ENCODE data around the gene HIPK1.

The HIPK1 gene

DNA sequence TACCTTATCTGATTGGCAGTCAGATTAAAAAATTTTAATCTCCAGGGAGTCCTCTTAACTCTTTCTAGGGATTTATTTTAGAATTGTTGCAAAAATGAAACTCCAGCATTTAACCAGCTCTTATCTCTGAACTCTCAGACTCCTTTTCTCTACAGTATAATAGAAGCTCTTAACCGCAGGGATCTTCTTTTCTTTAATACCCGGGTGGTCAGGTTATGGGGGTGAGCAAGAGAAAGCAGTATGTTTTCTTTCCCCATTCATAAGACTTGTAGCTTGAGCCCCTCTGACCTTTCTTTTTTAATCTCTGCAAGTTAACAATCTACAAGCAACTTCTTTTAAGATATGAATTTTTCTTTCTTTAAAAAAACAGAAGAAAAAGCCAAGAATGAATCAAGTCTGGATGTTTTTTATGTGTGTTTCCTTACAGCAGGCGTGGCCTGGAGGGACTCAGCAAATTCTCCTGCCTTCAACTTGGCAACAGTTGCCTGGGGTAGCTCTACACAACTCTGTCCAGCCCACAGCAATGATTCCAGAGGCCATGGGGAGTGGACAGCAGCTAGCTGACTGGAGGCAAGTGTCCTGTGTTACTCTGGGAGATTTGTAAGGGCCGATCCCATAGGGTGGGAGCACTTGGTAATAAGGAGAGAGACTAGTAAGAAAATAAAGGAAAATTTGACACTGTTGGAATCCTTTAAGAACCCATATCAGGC is 36.7 kb downstream of the HIPK1 start:
- DNase-seq = no peak
- H3K36me3 Mint-ChIP-seq = peaks cover 80% of the 10 kb centered on the region
- peaks cover 6% of the 10 kb centered on the region for H3K4me1 Mint-ChIP-seq
- H3K9me3 Mint-ChIP-seq = no peaks in the 10 kb centered on the region
- H3K4me3 Mint-ChIP-seq = no peak overlapping the region
- H3K27ac Mint-ChIP-seq = no peak overlapping the region
- H3K27me3 Mint-ChIP-seq = no peaks in the 10 kb centered on the region
- CTCF ChIA-PET = interaction anchor here (0.6 kb wide), 1 partner anchor 486 kb away, joined by 3 read pairs; no protein-coding TSS in a partner anchor

DNA sequence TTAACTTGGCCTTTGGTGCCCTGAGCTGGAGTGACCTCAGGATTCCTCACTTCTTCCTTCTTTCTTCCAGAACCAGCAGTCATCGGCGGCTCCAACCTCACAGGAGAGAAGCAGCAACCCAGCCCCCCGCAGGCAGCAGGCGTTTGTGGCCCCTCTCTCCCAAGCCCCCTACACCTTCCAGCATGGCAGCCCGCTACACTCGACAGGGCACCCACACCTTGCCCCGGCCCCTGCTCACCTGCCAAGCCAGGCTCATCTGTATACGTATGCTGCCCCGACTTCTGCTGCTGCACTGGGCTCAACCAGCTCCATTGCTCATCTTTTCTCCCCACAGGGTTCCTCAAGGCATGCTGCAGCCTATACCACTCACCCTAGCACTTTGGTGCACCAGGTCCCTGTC is 43.8 kb downstream of the HIPK1 start:
- H3K27me3 Mint-ChIP-seq = no peaks in the 10 kb centered on the region
- CTCF ChIA-PET = no interaction called here
- H3K4me1 Mint-ChIP-seq = peaks cover 28% of the 10 kb centered on the region
- H3K36me3 Mint-ChIP-seq = peaks cover 68% of the 10 kb centered on the region
- no peak overlapping the region for H3K27ac Mint-ChIP-seq
- no peaks in the 10 kb centered on the region for H3K9me3 Mint-ChIP-seq
- H3K4me3 Mint-ChIP-seq = no peak overlapping the region
- no peak for DNase-seq

DNA sequence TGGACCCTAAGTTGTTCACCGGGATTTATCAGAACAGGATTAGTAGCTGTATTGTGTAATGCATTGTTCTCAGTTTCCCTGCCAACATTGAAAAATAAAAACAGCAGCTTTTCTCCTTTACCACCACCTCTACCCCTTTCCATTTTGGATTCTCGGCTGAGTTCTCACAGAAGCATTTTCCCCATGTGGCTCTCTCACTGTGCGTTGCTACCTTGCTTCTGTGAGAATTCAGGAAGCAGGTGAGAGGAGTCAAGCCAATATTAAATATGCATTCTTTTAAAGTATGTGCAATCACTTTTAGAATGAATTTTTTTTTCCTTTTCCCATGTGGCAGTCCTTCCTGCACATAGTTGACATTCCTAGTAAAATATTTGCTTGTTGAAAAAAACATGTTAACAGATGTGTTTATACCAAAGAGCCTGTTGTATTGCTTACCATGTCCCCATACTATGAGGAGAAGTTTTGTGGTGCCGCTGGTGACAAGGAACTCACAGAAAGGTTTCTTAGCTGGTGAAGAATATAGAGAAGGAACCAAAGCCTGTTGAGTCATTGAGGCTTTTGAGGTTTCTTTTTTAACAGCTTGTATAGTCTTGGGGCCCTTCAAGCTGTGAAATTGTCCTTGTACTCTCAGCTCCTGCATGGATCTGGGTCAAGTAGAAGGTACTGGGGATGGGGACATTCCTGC is 46.2 kb downstream of the HIPK1 start:
- no peak for DNase-seq
- Mint-ChIP-seq H3K9me3 (no peaks in the 10 kb centered on the region), H3K27me3 (no peaks in the 10 kb centered on the region), H3K36me3 (peaks cover 45% of the 10 kb centered on the region), H3K4me1 (peaks cover 33% of the 10 kb centered on the region), H3K27ac (peak overlapping the region; percentile 52), H3K4me3 (no peak overlapping the region)
- CTCF ChIA-PET = interaction anchor here (0.9 to 1.5 kb wide), 3 partner anchors 28 to 140 kb away, joined by 3 to 4 read pairs (median 3); no protein-coding TSS in a partner anchor

DNA sequence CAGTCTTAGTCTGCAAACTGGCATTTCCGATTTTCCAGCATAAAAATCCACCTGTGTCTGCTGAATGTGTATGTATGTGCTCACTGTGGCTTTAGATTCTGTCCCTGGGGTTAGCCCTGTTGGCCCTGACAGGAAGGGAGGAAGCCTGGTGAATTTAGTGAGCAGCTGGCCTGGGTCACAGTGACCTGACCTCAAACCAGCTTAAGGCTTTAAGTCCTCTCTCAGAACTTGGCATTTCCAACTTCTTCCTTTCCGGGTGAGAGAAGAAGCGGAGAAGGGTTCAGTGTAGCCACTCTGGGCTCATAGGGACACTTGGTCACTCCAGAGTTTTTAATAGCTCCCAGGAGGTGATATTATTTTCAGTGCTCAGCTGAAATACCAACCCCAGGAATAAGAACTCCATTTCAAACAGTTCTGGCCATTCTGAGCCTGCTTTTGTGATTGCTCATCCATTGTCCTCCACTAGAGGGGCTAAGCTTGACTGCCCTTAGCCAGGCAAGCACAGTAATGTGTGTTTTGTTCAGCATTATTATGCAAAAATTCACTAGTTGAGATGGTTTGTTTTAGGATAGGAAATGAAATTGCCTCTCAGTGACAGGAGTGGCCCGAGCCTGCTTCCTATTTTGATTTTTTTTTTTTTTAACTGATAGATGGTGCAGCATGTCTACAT is 47.6 kb downstream of the HIPK1 start:
- no peak overlapping the region for H3K27ac Mint-ChIP-seq
- no peak for DNase-seq
- H3K4me3 Mint-ChIP-seq = no peak overlapping the region
- H3K9me3 Mint-ChIP-seq = no peaks in the 10 kb centered on the region
- no peaks in the 10 kb centered on the region for H3K27me3 Mint-ChIP-seq
- H3K4me1 Mint-ChIP-seq = peaks cover 33% of the 10 kb centered on the region
- CTCF ChIA-PET = interaction anchor here (0.6 to 5.2 kb wide), 9 partner anchors 9 to 1398 kb away, joined by 3 to 38 read pairs (median 3); no protein-coding TSS in a partner anchor
- peaks cover 37% of the 10 kb centered on the region for H3K36me3 Mint-ChIP-seq

DNA sequence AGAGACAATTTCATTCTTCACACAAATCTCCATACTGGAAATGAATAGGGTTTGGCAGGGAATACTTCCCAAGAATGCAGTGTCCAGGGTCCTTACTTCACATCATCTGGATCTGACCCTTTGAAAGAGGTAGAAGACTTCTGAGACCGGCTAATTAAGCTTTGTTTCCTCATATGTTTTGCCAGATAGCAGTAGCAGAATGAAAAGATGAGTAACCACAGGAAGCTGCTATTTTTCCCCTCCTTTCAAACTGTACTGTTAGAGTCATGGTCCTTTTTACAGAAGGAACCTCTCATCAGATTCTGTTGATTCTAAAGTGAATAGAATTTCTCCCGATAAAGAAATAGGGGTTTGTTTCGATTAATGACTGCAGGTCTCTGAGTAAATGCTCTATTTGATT is 48.8 kb downstream of the HIPK1 start:
- no peak overlapping the region for H3K27ac Mint-ChIP-seq
- CTCF ChIA-PET = interaction anchor here (0.7 to 5.2 kb wide), 9 partner anchors 14 to 694 kb away, joined by 3 to 38 read pairs (median 4); no protein-coding TSS in a partner anchor

DNA sequence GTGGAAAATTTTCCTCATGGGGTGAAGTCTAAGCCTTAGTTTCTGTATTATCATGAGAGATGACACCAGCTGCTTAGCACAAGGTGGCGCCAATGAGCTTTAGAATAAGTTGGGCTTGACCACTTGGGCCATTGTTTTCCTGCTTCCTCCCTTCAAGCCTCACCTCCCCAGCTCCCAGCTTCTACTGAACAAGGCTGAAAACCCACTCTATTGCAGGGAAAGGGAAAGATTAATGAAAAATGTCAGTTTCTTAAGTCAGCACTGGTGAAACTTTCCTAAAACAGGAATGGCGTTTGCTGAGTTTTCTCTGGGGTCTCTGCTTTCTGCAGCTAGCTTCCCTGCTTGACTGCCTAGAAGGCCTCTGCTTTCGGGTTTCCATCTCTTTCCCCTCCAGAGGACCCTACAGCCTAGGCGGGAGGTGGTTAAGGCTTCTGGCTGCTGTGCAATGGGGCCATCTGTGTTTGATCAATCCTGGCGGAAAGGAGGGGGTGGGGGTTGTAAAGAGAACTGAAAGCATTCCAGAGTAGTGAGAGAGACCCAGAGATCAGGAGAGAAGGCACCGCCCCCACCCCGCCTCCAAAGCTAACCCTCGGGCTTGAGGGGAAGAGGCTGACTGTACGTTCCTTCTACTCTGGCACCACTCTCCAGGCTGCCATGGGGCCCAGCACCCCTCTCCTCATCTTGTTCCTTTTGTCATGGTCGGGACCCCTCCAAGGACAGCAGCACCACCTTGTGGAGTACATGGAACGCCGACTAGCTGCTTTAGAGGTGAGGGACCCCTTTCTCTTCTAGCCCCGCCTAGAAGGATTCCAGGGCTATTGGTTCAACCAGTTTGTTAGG is 50.0 kb downstream of the HIPK1 start, which contains the start of gene OLFML3:
OLFML3 (plus strand) TSS at position 612 of the 840 bp plus-strand sequence; CDS start at position 655, 43 bp downstream.
- DNase-seq = peak; percentile 65
- H3K36me3 Mint-ChIP-seq = peaks cover 15% of the 10 kb centered on the region
- CTCF ChIA-PET = interaction anchor here (0.7 to 5.2 kb wide), 15 partner anchors 17 to 737 kb away, joined by 3 to 38 read pairs (median 3); no protein-coding TSS in a partner anchor
- H3K4me1 Mint-ChIP-seq = peaks cover 33% of the 10 kb centered on the region
- H3K27ac Mint-ChIP-seq = peak within 1 kb of the TSS; percentile 47
- H3K27me3 Mint-ChIP-seq = no peaks in the 10 kb centered on the region
- no peaks in the 10 kb centered on the region for H3K9me3 Mint-ChIP-seq
- H3K4me3 Mint-ChIP-seq = no peak within 1 kb of the TSS

More for the DNA sequence above, 48.8 kb downstream of the HIPK1 start:
- Mint-ChIP-seq H3K9me3 (no peaks in the 10 kb centered on the region), H3K4me1 (peaks cover 33% of the 10 kb centered on the region), H3K36me3 (peaks cover 26% of the 10 kb centered on the region), H3K4me3 (no peak overlapping the region), H3K27me3 (no peaks in the 10 kb centered on the region)
- DNase-seq = no peak

DNA sequence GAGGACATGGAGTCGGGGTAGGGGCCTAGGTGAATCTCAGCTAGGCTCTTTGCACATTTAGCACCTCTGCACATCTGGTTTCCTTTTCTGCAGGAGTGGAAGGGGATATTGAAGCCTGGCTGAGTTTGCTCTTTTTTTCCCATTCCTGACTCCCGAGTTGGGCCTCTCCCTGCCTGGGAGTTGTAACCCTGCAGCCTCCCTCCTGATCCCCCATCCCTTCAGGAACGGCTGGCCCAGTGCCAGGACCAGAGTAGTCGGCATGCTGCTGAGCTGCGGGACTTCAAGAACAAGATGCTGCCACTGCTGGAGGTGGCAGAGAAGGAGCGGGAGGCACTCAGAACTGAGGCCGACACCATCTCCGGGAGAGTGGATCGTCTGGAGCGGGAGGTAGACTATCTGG is 51.0 kb downstream of the HIPK1 start:
- DNase-seq = no peak
- Mint-ChIP-seq H3K9me3 (no peaks in the 10 kb centered on the region), H3K4me3 (no peak overlapping the region), H3K4me1 (peaks cover 26% of the 10 kb centered on the region), H3K27me3 (no peaks in the 10 kb centered on the region), H3K27ac (peak overlapping the region; percentile 47), H3K36me3 (peaks cover 8% of the 10 kb centered on the region)
- CTCF ChIA-PET = interaction anchor here (1.2 to 5.2 kb wide), 2 partner anchors 302 kb away, joined by 3 to 38 read pairs; no protein-coding TSS in a partner anchor

DNA sequence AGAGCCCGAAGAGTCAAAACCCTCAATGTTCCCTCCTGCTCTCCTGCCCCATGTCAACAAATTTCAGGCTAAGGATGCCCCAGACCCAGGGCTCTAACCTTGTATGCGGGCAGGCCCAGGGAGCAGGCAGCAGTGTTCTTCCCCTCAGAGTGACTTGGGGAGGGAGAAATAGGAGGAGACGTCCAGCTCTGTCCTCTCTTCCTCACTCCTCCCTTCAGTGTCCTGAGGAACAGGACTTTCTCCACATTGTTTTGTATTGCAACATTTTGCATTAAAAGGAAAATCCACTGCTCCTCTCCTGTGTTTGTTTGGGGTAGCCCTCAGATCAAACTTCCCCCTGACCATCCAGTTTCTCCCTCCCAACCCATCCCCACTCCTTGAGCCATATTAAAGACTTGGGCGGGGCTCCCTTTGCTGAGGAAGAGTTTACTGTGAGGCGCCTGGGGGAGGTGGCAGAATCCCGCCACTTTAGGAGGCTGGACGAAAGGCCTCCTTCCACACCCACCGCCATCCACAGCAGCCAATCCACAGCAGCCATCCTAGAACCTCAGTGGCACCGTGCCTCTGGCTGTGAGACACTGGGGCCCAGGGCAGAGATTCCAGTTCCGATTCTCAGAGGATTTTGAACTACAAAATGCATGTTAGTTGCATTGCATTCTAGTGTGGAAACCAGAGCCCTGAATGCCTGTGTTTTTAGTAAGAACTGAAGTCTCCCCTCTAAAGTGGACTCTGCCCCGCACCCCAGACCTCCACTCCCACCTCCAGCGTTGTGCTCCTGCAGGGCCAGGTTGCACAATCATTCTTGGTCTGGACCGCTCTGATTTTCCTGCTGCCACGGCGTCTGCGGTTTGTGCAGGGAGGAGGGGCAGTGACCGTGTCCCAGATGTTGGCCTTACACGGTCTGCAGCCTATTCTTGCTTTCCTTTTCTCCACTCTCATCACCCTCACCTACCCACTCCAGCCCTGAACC is 53.1 kb downstream of the HIPK1 start:
- no peaks in the 10 kb centered on the region for H3K27me3 Mint-ChIP-seq
- H3K4me1 Mint-ChIP-seq = peaks cover 10% of the 10 kb centered on the region
- no peaks in the 10 kb centered on the region for H3K36me3 Mint-ChIP-seq
- H3K4me3 Mint-ChIP-seq = no peak overlapping the region
- DNase-seq = no peak
- CTCF ChIA-PET = interaction anchor here (0.6 kb wide), 1 partner anchor 75 kb away, joined by 3 read pairs; no protein-coding TSS in a partner anchor
- H3K27ac Mint-ChIP-seq = peak overlapping the region; percentile 47
- H3K9me3 Mint-ChIP-seq = no peaks in the 10 kb centered on the region

DNA sequence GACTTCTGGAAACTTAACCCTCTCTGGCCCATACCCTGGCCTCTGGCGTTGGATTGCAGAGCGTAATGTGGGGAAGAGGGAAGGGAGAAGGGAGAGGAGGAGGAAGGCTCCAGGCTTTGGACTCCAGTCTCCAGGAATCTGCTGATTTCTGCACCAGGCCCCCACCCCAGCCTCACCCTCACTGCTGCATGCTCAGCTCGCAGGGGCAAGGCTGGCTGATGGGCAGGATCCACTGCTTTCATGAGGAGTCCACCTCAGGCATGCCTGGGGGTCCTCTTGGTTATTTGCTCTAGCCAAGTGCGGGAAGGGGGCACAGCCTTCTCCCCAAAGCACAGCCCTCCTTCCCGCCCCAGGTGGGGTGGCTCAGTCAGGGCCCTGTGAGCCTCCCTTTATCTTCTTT is 53.8 kb downstream of the HIPK1 start:
- no peaks in the 10 kb centered on the region for H3K36me3 Mint-ChIP-seq
- H3K4me1 Mint-ChIP-seq = peaks cover 5% of the 10 kb centered on the region
- H3K27me3 Mint-ChIP-seq = no peaks in the 10 kb centered on the region
- peaks cover 2% of the 10 kb centered on the region for H3K9me3 Mint-ChIP-seq
- H3K4me3 Mint-ChIP-seq = no peak overlapping the region
- no peak overlapping the region for H3K27ac Mint-ChIP-seq
- CTCF ChIA-PET = no interaction called here
- no peak for DNase-seq

DNA sequence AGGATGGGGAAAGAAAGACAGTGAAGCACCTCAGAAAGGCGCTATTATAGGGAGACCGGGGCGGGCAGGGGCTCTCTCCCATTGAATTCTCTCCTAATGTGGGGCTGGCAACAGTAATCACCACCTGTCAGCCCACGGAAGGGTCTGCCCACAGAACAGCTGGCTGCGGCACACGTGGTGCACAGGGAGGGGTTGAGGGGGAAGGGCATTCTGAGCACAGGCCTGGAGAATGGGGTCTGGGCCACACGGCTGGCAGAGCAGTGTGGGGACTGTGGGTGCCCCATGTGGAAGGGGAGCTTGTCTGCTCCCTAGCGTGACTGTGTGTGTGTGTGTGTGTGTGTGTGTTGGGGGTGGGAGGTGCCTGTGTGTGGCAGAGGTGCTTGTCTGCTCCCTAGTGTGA is 54.3 kb downstream of the HIPK1 start:
- H3K9me3 Mint-ChIP-seq = peaks cover 2% of the 10 kb centered on the region
- H3K36me3 Mint-ChIP-seq = no peaks in the 10 kb centered on the region
- H3K27me3 Mint-ChIP-seq = no peaks in the 10 kb centered on the region
- H3K4me3 Mint-ChIP-seq = no peak overlapping the region
- no peak overlapping the region for H3K27ac Mint-ChIP-seq
- H3K4me1 Mint-ChIP-seq = peaks cover under 1% of the 10 kb centered on the region
- no peak for DNase-seq
- CTCF ChIA-PET = no interaction called here

DNA sequence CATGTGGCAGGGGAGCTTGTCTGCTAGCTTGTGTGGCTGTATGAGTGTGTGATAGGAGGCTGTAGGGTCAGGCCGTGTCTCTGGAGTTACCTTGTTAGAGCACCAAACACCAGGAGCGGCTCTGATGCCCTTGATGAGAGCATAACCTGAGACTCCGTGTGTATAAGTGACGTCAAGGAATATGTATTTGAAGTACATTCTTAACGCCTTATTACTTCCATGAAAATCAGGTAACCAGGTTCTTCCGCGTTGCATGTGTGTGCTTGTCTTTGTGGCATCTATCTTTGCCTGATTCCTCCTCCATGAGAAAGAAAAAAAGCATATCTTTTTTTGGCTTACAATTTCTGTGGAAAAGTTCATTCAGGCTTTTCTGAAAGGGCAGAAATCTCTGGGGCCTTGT is 54.7 kb downstream of the HIPK1 start:
- H3K27ac Mint-ChIP-seq = no peak overlapping the region
- no peaks in the 10 kb centered on the region for H3K27me3 Mint-ChIP-seq
- H3K36me3 Mint-ChIP-seq = no peaks in the 10 kb centered on the region
- CTCF ChIA-PET = no interaction called here
- H3K9me3 Mint-ChIP-seq = peaks cover 2% of the 10 kb centered on the region
- H3K4me1 Mint-ChIP-seq = no peaks in the 10 kb centered on the region
- no peak for DNase-seq
- no peak overlapping the region for H3K4me3 Mint-ChIP-seq

DNA sequence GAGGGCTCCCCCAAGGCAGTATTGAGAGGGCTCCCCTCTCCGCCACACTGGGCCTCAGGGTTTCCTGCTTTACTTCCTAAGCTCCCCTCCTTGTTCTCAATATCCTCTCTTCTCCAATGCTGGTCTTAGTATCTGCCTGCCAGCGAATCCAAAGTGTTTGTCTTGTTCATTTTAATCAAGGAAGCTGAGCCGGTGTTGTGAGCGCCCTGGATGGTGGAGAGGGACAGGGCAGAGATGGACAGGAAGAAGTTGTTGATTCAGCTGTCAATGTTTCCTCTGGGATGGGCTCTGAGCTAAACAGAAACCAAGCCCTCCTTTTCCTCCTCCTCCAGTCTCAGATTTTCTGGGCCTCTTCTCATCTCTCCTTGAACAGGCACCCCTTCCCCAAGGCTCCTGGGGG is 55.6 kb downstream of the HIPK1 start:
- H3K27ac Mint-ChIP-seq = no peak overlapping the region
- peaks cover 2% of the 10 kb centered on the region for H3K9me3 Mint-ChIP-seq
- no peak overlapping the region for H3K4me3 Mint-ChIP-seq
- no peaks in the 10 kb centered on the region for H3K36me3 Mint-ChIP-seq
- CTCF ChIA-PET = interaction anchor here (1.0 kb wide), 1 partner anchor 152 kb away, joined by 3 read pairs; no protein-coding TSS in a partner anchor
- DNase-seq = no peak
- no peaks in the 10 kb centered on the region for H3K4me1 Mint-ChIP-seq
- peaks cover 3% of the 10 kb centered on the region for H3K27me3 Mint-ChIP-seq

DNA sequence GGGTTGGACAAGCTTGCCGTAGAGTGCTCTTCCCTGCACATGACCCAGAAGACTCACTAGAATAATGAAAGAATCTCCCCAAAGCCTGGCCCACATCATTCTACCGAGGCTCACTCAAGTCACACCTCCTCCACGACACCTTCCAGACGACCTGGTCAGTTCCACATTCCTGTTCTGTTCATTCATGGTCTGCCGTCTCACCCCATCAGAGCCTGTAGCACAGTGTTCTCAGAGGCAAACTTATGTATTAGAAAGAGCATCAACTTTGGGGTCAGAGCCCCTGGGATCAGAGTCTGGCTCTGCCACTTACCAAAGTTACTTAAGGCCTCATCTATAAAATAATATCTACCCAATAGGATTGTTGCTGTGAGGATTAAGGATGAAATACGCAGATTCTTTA is 57.7 kb downstream of the HIPK1 start:
- CTCF ChIA-PET = no interaction called here
- Mint-ChIP-seq H3K9me3 (peaks cover 2% of the 10 kb centered on the region), H3K27ac (no peak overlapping the region), H3K36me3 (no peaks in the 10 kb centered on the region), H3K4me3 (no peak overlapping the region), H3K4me1 (no peaks in the 10 kb centered on the region), H3K27me3 (peaks cover 4% of the 10 kb centered on the region)
- DNase-seq = no peak

All from activated naive CD4-positive, alpha-beta T cell treated with anti-CD3 and anti-CD28 coated beads, Interleukin-2, amount 10 ng/mL, durations not matched to agents 7 days and 5 days (primary cell).